Astrocyte (in vitro differentiated cells and primary cell): ENCODE measurements around the gene VHLL. TPM values are rescaled to one million over a fixed set of nuclear protein-coding genes. Genes with fewer than 3 reads are reported as not detected.

Source experiments
- DNase-seq: peaks from one replicate; pipeline ENCODE4 v3.0.0-alpha.2; 2010; ENCODE audit warnings: low read depth
- FAIRE-seq: peaks from 2 replicates; lab custom pipeline; 2011; peaks lifted over from hg19 to GRCh38; lab: Jason Lieb, UNC
- H2AFZ ChIP-seq: 2 replicates; pipeline ENCODE4 v1.6.0; 2012; ENCODE audit warnings: low read depth, low read length, inconsistent platforms
- H3K27ac ChIP-seq: 2 replicates; pipeline ENCODE4 v1.5.1; 2011; ENCODE audit warnings: low read depth, low read length, inconsistent platforms
- H3K27me3 ChIP-seq: 2 replicates; pipeline ENCODE4 v1.6.0; 2011; ENCODE audit warnings: low read length, inconsistent platforms; ENCODE audit not compliant: insufficient read depth
- H3K36me3 ChIP-seq: 2 replicates; pipeline ENCODE4 v1.5.1; 2011; ENCODE audit warnings: low read length, inconsistent platforms; ENCODE audit not compliant: insufficient read depth
- H3K4me1 ChIP-seq: 2 replicates; pipeline ENCODE4 v1.5.1; 2011; ENCODE audit warnings: low read length, inconsistent platforms; ENCODE audit not compliant: insufficient read depth
- H3K4me2 ChIP-seq: 2 replicates; pipeline ENCODE4 v1.6.0; 2012; ENCODE audit warnings: low read length, inconsistent platforms
- H3K4me3 ChIP-seq: 2 replicates; pipeline ENCODE4 v1.5.1; 2011; ENCODE audit warnings: low read depth, mild to moderate bottlenecking, low read length, inconsistent platforms; ENCODE audit not compliant: insufficient read depth
- H3K79me2 ChIP-seq: 2 replicates; pipeline ENCODE4 v1.6.0; 2012; ENCODE audit warnings: mild to moderate bottlenecking, low read length, inconsistent platforms; ENCODE audit not compliant: insufficient read depth
- H3K9ac ChIP-seq: 2 replicates; pipeline ENCODE4 v1.6.0; 2012; ENCODE audit warnings: mild to moderate bottlenecking, low read length, inconsistent platforms
- H3K9me3 ChIP-seq: 2 replicates; pipeline ENCODE4 v1.5.1; 2012; ENCODE audit warnings: low read depth, mild to moderate bottlenecking, low read length, inconsistent platforms; ENCODE audit not compliant: insufficient read depth
- H4K20me1 ChIP-seq: 2 replicates; pipeline ENCODE4 v1.6.0; 2012; ENCODE audit warnings: low read length, inconsistent platforms; ENCODE audit not compliant: insufficient read depth
- H3K27ac Mint-ChIP-seq: one replicate; pipeline ENCODE4 v1.8.0; 2021; ENCODE audit warnings: mild to moderate bottlenecking, mixed read lengths; ENCODE audit not compliant: unreplicated experiment
- H3K27me3 Mint-ChIP-seq: one replicate; pipeline ENCODE4 v1.8.0; 2021; ENCODE audit warnings: low read depth, mixed read lengths; ENCODE audit not compliant: unreplicated experiment
- H3K36me3 Mint-ChIP-seq: one replicate; pipeline ENCODE4 v1.8.0; 2021; ENCODE audit warnings: low read depth, mixed read lengths; ENCODE audit not compliant: unreplicated experiment
- H3K4me1 Mint-ChIP-seq: one replicate; pipeline ENCODE4 v1.8.0; 2021; ENCODE audit warnings: low read depth, mixed read lengths; ENCODE audit not compliant: unreplicated experiment
- H3K4me3 Mint-ChIP-seq: one replicate; pipeline ENCODE4 v1.8.0; 2021; ENCODE audit warnings: mild to moderate bottlenecking, moderate library complexity, mixed read lengths; ENCODE audit not compliant: unreplicated experiment
- H3K9me3 Mint-ChIP-seq: one replicate; pipeline ENCODE4 v1.8.0; 2021; ENCODE audit warnings: mild to moderate bottlenecking, mixed read lengths; ENCODE audit not compliant: unreplicated experiment
- EZH2 ChIP-seq: IDR thresholded peaks from 2 replicates; pipeline ENCODE4 v1.6.1; 2012; ENCODE audit warnings: mild to moderate bottlenecking, low read length, inconsistent platforms; ENCODE audit not compliant: insufficient read depth
- total RNA-seq: library from RNA; stranded (reverse); gene quantifications from 2 replicates; pipeline ENCODE4 v1.2.1, GENCODE V29; 2021
- TF ChIP-seq, protein P1 (sequence below): IDR thresholded peaks from 2 replicates; pipeline ENCODE4 v1.5.1; 2011; ENCODE audit warnings: low read depth, mild to moderate bottlenecking, inconsistent platforms, low read length, moderate library complexity; ENCODE audit not compliant: insufficient read depth

VHLL gene
- total RNA-seq, 1 donor from 2014 or later, result 0.34 TPM

DNA sequence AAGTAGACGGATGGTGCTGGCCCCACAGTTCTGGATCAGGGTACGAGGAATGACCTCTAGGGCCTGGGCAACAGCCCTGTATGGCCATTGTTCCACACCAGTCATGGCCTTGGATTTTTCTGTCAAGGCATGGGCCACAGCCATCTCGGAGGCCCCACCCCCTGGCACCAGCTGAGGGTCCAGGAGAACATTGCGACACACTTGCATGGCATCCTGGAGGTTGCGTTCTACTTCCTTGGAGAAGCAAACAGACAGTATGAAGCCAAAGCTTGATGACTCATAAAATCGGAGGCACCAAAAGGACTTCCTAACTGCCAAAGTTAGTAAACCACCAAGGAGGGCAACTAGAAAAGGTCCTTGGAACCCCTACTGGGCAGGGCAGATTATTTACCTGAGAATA is 11.9 kb upstream of the VHLL start:
- no peak overlapping the region for H3K4me3 ChIP-seq
- H3K4me2 ChIP-seq, result no peak overlapping the region
- no peak overlapping the region for H3K27ac Mint-ChIP-seq
- H3K4me1 ChIP-seq, result no peaks in the 10 kb centered on the region
- H3K36me3 ChIP-seq, result peaks cover 69% of the 10 kb centered on the region
- FAIRE-seq, result no peak
- peaks cover 5% of the 10 kb centered on the region for H3K4me1 Mint-ChIP-seq
- H2AFZ ChIP-seq, result no peak overlapping the region
- no peak for TF ChIP-seq EZH2
- H3K36me3 Mint-ChIP-seq, result peaks cover 27% of the 10 kb centered on the region
- no peaks in the 10 kb centered on the region for H3K79me2 ChIP-seq
- H3K4me3 Mint-ChIP-seq, result no peak overlapping the region
- H3K9me3 ChIP-seq, result no peaks in the 10 kb centered on the region
- H3K27me3 Mint-ChIP-seq, result no peaks in the 10 kb centered on the region
- H3K27ac ChIP-seq, result no peak overlapping the region
- no peak overlapping the region for H3K9ac ChIP-seq
- no peak for DNase-seq
- H3K27me3 ChIP-seq, result no peaks in the 10 kb centered on the region
- no peaks in the 10 kb centered on the region for H3K9me3 Mint-ChIP-seq
- peaks cover 29% of the 10 kb centered on the region for H4K20me1 ChIP-seq

DNA sequence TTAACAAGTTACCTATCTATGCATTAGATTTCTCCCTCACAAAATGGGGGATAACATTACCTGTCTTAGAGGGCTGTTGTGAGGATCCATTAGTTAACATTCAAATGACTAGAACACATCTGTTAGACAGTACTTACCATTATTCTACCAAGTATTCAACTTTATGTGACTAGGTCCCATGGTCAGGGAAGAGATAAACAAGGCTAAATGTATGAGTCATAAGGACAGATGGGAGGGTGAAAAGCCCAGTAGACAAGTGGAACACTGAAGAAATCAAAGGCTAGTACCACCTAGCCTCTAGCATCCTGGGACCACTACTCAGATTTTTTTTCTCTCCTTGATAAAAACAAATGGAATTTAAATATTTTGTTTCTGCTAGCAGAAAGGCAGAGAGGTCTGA is 9.0 kb upstream of the VHLL start:
- Histone ChIP-seq H3K27me3 (no peaks in the 10 kb centered on the region), H3K27ac (no peak overlapping the region), H3K9me3 (no peaks in the 10 kb centered on the region), H4K20me1 (peaks cover 29% of the 10 kb centered on the region), H3K4me1 (no peaks in the 10 kb centered on the region), H2AFZ (no peak overlapping the region), H3K36me3 (peaks cover 56% of the 10 kb centered on the region), H3K79me2 (no peaks in the 10 kb centered on the region), H3K4me3 (no peak overlapping the region), H3K4me2 (no peak overlapping the region), H3K9ac (no peak overlapping the region)
- DNase-seq (peak; percentile 35), FAIRE-seq (no peak)
- H3K4me3 Mint-ChIP-seq, result no peak overlapping the region
- TF ChIP-seq EZH2, result no peak
- TF ChIP-seq, protein P1, sequence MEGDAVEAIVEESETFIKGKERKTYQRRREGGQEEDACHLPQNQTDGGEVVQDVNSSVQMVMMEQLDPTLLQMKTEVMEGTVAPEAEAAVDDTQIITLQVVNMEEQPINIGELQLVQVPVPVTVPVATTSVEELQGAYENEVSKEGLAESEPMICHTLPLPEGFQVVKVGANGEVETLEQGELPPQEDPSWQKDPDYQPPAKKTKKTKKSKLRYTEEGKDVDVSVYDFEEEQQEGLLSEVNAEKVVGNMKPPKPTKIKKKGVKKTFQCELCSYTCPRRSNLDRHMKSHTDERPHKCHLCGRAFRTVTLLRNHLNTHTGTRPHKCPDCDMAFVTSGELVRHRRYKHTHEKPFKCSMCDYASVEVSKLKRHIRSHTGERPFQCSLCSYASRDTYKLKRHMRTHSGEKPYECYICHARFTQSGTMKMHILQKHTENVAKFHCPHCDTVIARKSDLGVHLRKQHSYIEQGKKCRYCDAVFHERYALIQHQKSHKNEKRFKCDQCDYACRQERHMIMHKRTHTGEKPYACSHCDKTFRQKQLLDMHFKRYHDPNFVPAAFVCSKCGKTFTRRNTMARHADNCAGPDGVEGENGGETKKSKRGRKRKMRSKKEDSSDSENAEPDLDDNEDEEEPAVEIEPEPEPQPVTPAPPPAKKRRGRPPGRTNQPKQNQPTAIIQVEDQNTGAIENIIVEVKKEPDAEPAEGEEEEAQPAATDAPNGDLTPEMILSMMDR, result no peak
- no peak overlapping the region for H3K27ac Mint-ChIP-seq
- H3K27me3 Mint-ChIP-seq, result no peaks in the 10 kb centered on the region
- H3K36me3 Mint-ChIP-seq, result peaks cover 21% of the 10 kb centered on the region
- no peaks in the 10 kb centered on the region for H3K9me3 Mint-ChIP-seq
- H3K4me1 Mint-ChIP-seq, result peaks cover 5% of the 10 kb centered on the region

DNA sequence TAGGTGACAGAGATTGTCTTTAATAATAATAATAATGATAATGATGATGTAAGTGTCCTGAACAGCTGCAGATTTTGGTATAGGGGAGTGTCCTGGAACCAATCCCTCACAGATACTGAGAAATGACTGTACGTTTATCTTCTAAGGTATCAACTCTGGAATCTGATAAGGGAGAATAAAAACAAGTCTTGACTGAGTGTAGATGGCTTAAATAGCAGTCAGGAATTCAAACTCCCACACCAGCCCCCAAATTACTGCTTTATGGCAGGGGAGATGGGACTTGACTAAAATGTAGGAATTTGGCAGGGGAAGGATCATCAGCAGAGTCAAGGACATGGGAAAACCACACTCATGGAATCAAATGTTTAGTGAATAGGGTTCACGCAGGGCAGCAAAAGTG is 6.1 kb upstream of the VHLL start:
- no peak overlapping the region for H3K4me3 ChIP-seq
- H3K27ac Mint-ChIP-seq, result no peak overlapping the region
- peaks cover 15% of the 10 kb centered on the region for H3K36me3 Mint-ChIP-seq

More for the DNA sequence above, 6.1 kb upstream of the VHLL start:
- peaks cover 4% of the 10 kb centered on the region for H3K9me3 Mint-ChIP-seq
- H3K4me3 Mint-ChIP-seq, result no peak overlapping the region
- Histone ChIP-seq H3K9ac (no peak overlapping the region), H3K79me2 (no peaks in the 10 kb centered on the region), H4K20me1 (peaks cover 10% of the 10 kb centered on the region), H3K27me3 (no peaks in the 10 kb centered on the region), H3K27ac (no peak overlapping the region), H3K9me3 (no peaks in the 10 kb centered on the region), H3K36me3 (peaks cover 30% of the 10 kb centered on the region), H3K4me1 (no peaks in the 10 kb centered on the region), H2AFZ (no peak overlapping the region), H3K4me2 (no peak overlapping the region)
- DNase-seq (no peak), FAIRE-seq (no peak)
- no peaks in the 10 kb centered on the region for H3K27me3 Mint-ChIP-seq
- peaks cover 3% of the 10 kb centered on the region for H3K4me1 Mint-ChIP-seq
- no peak for TF ChIP-seq EZH2
- TF ChIP-seq, protein P1, result no peak
